Endodermal cell (in vitro differentiated cells): Measurements from ENCODE around the gene POMT2. TPM values are rescaled to one million over a fixed set of nuclear protein-coding genes. Genes with fewer than 3 reads are reported as not detected.

ENCODE experiments used
- DNase-seq: peaks from one replicate; pipeline ENCODE4 v3.0.0-alpha.2; 2017
- H3K27ac ChIP-seq: 2 replicates; pipeline ENCODE4 v1.5.1; 2013; ENCODE audit warnings: mild to moderate bottlenecking, low read depth, low read length, moderate library complexity
- H3K27me3 ChIP-seq: 2 replicates; pipeline ENCODE4 v1.6.1; 2013; ENCODE audit warnings: mild to moderate bottlenecking, low read length, moderate library complexity; ENCODE audit not compliant: insufficient read depth, control insufficient read depth, poor library complexity, severe bottlenecking
- H3K36me3 ChIP-seq: 2 replicates; pipeline ENCODE4 v1.7.0; 2013; ENCODE audit warnings: mild to moderate bottlenecking, low read length, moderate library complexity; ENCODE audit not compliant: control insufficient read depth, insufficient read depth
- H3K4me1 ChIP-seq: one replicate; pipeline ENCODE4 v1.7.0; 2013; ENCODE audit warnings: low read length; ENCODE audit not compliant: control insufficient read depth, insufficient read depth
- H3K4me3 ChIP-seq: 2 replicates; pipeline ENCODE4 v1.5.1; 2013; ENCODE audit warnings: mild to moderate bottlenecking, low read length, moderate library complexity
- H3K9ac ChIP-seq: 2 replicates; pipeline ENCODE4 v1.6.1; 2013; ENCODE audit warnings: mild to moderate bottlenecking, low read length, moderate library complexity; ENCODE audit not compliant: poor library complexity, severe bottlenecking; ENCODE audit errors: extremely low read depth
- H3K9me3 ChIP-seq: 2 replicates; pipeline ENCODE4 v1.6.1; 2013; ENCODE audit warnings: mild to moderate bottlenecking, low read length, moderate library complexity; ENCODE audit not compliant: control insufficient read depth
- H3K27ac Mint-ChIP-seq: 2 replicates; pipeline ENCODE4 v1.8.0; 2020; ENCODE audit warnings: mixed read lengths
- H3K27me3 Mint-ChIP-seq: 2 replicates; pipeline ENCODE4 v1.8.0; 2021; ENCODE audit warnings: mild to moderate bottlenecking, mixed read lengths; ENCODE audit not compliant: insufficient read depth
- H3K36me3 Mint-ChIP-seq: 2 replicates; pipeline ENCODE4 v1.8.0; 2020; ENCODE audit warnings: low read depth, mixed read lengths
- H3K4me1 Mint-ChIP-seq: 2 replicates; pipeline ENCODE4 v1.8.0; 2020; ENCODE audit warnings: mixed read lengths
- H3K4me3 Mint-ChIP-seq: 2 replicates; pipeline ENCODE4 v1.8.0; 2020; ENCODE audit warnings: mild to moderate bottlenecking, moderate library complexity, mixed read lengths
- H3K9me3 Mint-ChIP-seq: 2 replicates; pipeline ENCODE4 v1.8.0; 2020; ENCODE audit warnings: mild to moderate bottlenecking, mixed read lengths
- CTCF ChIP-seq: fragments of 200-600 bp; sonication (generic); conservative IDR thresholded peaks from 2 replicates; pipeline ENCODE4 v1.5.0; 2021; ENCODE audit warnings: antibody characterized with exemption, mild to moderate bottlenecking
- WGBS, 2 experiments: methylation state at CpG; one replicate each; pipeline versions ENCODE4 v1.1.5 to v1.1.7; 2013; ENCODE audit warnings: missing lambda C conversion rate in 2 of 2, mixed read lengths in 1 of 2; ENCODE audit not compliant: insufficient coverage in 1 of 2, insufficient read length in 1 of 2; 5-methylcytosine and 5-hydroxymethylcytosine counted together
- total RNA-seq, 2 donors: library from RNA; stranded (reverse); fragmentation: NEBNext Ultra II Directional in 1 of 2; extraction: Animal tissue kit (Norgen Biotek cat#: 25700) in 1 of 2; gene quantifications; 2 replicates in 1 of 2; 3 replicates in 1 of 2; pipeline ENCODE4 v1.2.1, GENCODE V29; 2021

The POMT2 gene
- total RNA-seq, 2 donors from 2014 or later = 58.5 to 70.6 TPM

- no peak for DNase-seq
- no peaks in the 10 kb centered on the region for H3K9me3 Mint-ChIP-seq
- H3K4me3 Mint-ChIP-seq = no peak overlapping the region
- no peak overlapping the region for H3K4me3 ChIP-seq
- no peaks in the 10 kb centered on the region for H3K9me3 ChIP-seq
- H3K9ac ChIP-seq = no peak overlapping the region
- H3K27me3 ChIP-seq = no peaks in the 10 kb centered on the region
- H3K4me1 Mint-ChIP-seq = peaks cover 34% of the 10 kb centered on the region
- H3K27ac Mint-ChIP-seq = no peak overlapping the region
- no peak overlapping the region for H3K27ac ChIP-seq
- peaks cover 21% of the 10 kb centered on the region for H3K4me1 ChIP-seq
- H3K36me3 Mint-ChIP-seq = peaks cover 47% of the 10 kb centered on the region
- H3K36me3 ChIP-seq = peaks cover 32% of the 10 kb centered on the region
- 86 to 92% methylated on average over 1 to 2 of the region's 2 CpGs for WGBS, 2 experiments
- no peak for TF ChIP-seq CTCF
- no peaks in the 10 kb centered on the region for H3K27me3 Mint-ChIP-seq
Measured at GRCh38 chr14:77346495-77346894, 25.8 kb upstream of the POMT2 start.

- DNase-seq = no peak
- H3K9me3 Mint-ChIP-seq = no peaks in the 10 kb centered on the region
- WGBS, 2 experiments = 80 to 84% methylated on average over 2 to 3 of the region's 3 CpGs
- peaks cover 37% of the 10 kb centered on the region for H3K36me3 Mint-ChIP-seq
- H3K4me3 Mint-ChIP-seq = no peak overlapping the region
- no peak overlapping the region for H3K27ac Mint-ChIP-seq
- H3K27me3 Mint-ChIP-seq = no peaks in the 10 kb centered on the region
- Histone ChIP-seq H3K27me3 (no peaks in the 10 kb centered on the region), H3K9ac (no peak overlapping the region), H3K4me1 (peaks cover 35% of the 10 kb centered on the region), H3K27ac (no peak overlapping the region), H3K36me3 (peaks cover 29% of the 10 kb centered on the region), H3K9me3 (no peaks in the 10 kb centered on the region), H3K4me3 (no peak overlapping the region)
- no peak for TF ChIP-seq CTCF
- H3K4me1 Mint-ChIP-seq = peaks cover 53% of the 10 kb centered on the region
Measured at GRCh38 chr14:77344377-77344996, 23.8 kb upstream of the POMT2 start.

DNA sequence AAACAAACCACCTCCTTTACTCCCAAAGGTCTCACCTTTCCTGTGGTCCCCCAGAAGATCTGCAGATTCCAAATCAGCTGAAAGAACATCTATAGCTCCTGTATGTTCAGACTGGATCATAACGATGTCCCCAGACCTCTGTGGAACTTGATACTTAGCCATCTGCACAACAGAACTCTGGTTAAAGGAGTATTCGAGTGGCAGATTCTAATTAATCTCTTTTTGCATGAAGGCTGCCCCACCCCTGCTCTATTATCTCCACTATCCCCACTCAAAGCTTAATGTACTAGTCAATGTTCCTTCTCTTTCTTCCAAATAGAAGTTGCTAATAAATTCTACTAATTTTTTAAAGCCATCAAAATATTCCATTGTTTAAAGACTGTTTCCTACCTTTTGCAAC, 23.0 kb upstream of the POMT2 start:
- Histone ChIP-seq H3K4me1 (peaks cover 43% of the 10 kb centered on the region), H3K4me3 (no peak overlapping the region), H3K27ac (no peak overlapping the region), H3K9ac (no peak overlapping the region), H3K36me3 (peaks cover 34% of the 10 kb centered on the region), H3K9me3 (no peaks in the 10 kb centered on the region), H3K27me3 (no peaks in the 10 kb centered on the region)
- no peak for TF ChIP-seq CTCF
- peaks cover 61% of the 10 kb centered on the region for H3K4me1 Mint-ChIP-seq
- no peak overlapping the region for H3K27ac Mint-ChIP-seq
- WGBS, 2 experiments = 92 to 100% methylated on average over 2 of the region's 2 CpGs
- no peaks in the 10 kb centered on the region for H3K9me3 Mint-ChIP-seq
- no peak overlapping the region for H3K4me3 Mint-ChIP-seq
- peaks cover 32% of the 10 kb centered on the region for H3K36me3 Mint-ChIP-seq
- DNase-seq = no peak
- no peaks in the 10 kb centered on the region for H3K27me3 Mint-ChIP-seq
